Breast epithelium (tissue), 3 donors: ENCODE results near the gene SLC37A3.

Experiments used
- CTCF ChIP-seq, 3 donors: fragments of 450-650 bp; IDR thresholded peaks; one replicate each; pipeline ENCODE4 v1.5.1; 2016 to 2017; ENCODE audit warnings: antibody characterized with exemption in 3 of 3, mild to moderate bottlenecking in 3 of 3, moderate library complexity in 3 of 3
- POLR2AphosphoS5 ChIP-seq, 3 donors: sonication (generic); formaldehyde crosslinking; IDR thresholded peaks; one replicate each; pipeline ENCODE4 v1.6.1; 2017; ENCODE audit warnings: antibody characterized with exemption in 3 of 3

DNA sequence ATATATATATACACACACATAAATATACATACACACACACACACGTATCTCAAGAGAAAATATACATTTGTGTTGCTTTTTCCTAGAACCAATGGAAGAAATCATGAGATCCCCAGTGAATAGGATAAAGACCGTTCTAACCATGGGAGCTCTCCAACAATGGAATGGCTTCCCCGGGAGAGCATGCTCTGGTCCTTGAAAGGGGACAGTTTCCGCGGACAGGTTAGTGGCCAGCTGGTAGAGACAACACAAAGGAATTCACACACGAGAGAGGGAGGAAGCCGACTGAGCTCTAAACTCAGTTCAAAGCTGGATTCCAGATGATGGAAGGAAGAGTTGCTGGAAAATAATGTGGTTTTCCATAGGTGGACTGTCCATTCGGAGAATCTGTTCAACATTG is 72.7 kb downstream of the SLC37A3 start:
- TF ChIP-seq CTCF (IDR thresholded peaks at IDR 0.05) (no peak), POLR2AphosphoS5 (IDR thresholded peaks at IDR 0.05) (no peak)
